Inflammatory macrophage treated with lipopolysaccharide for 1 hour (primary cell): Measurements from ENCODE around the gene TMEM175.

Experiments used
- DNase-seq, 2 donors: peaks; one replicate each; pipeline ENCODE4 v3.0.0-alpha.2; 2020 to 2022

TMEM175 gene

DNA sequence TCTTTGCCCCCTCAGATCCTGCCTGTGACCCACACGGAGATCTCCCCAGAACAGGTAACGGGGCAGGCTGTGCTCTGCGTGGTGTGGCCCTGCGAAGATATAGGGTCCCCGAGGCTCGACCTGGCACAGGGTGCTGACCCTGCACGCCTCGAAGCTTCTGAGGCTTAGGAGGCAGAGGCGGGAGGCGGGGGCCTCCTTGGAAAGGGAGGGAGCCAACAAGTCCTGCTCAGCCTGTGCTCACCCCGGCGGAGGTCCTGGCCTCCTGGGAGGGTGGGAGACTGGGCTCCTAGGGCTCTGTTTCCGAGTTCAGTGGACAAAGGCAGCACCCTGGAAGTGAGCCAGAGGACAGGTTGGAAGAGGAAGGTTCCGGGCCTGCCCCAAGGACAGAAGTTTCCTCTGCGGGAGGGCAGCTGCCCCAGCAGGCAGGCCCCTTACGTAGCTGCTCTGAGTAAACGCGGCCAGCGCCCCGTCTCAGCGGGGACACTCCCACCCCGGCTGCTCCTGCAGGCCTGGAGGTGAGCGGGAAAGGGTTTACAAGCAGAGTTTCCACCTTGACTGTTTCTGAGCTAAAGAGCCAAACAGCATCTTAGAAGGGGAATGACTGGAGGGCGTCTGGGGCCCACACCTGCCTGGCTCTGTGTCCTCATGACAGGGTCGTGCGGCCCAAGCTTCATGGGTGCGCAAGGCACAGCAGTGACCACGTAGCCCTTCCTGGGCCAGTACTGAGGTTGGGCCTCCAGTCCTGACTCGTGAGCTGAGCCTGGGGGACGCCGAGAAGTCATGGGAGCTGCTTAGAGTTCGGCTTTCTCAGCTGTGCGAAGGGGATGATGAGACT is 16.1 kb downstream of the TMEM175 start:
- no peak for DNase-seq

DNA sequence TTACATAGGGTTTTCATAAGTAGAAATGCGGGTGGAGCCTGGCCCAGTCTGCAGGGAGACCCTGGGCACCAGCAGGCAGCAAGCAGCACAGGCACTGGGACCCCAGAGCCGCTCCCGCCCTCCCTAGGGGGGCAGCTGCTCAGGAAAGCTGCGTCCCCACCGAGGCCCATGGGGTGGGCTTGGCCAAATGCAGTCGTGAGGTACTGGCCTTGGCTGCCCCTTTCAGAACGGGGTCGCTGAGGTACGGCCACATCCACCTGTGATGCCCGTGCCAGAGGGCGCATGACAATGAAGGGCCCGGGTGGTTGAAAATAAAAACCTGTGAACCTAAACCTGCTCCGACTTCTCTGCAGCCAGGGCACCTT is 16.7 kb downstream of the TMEM175 start:
- no peak for DNase-seq

- no peak for DNase-seq
These were observed 17.4 kb downstream of the TMEM175 start for GRCh38 chr4:949656-950055.

GRCh38 chr4:950136-951020 is 18.1 kb downstream of the TMEM175 start:
- no peak for DNase-seq

DNA sequence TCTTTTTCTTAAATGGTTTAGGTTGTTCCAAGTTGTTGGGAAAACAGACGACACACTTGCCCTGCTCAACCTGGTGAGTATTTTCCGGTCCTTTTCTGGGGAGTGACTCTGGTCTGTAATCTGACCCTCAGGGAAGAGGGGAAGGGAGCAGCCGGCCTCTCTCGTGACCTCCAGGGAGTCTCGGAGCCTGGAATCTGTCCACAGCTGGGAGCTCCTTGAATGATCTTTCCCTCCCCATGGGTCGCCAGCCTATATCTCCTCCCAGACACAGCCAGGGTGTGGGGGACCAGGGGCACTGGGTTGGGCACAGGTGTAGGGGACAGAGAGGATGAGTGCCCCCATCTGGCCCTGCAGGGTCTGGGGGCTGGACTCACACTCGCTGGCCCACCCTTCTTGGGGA is 18.9 kb downstream of the TMEM175 start:
- no peak for DNase-seq

GRCh38 chr4:951594-952468 is 19.6 kb downstream of the TMEM175 start:
- no peak for DNase-seq

DNA sequence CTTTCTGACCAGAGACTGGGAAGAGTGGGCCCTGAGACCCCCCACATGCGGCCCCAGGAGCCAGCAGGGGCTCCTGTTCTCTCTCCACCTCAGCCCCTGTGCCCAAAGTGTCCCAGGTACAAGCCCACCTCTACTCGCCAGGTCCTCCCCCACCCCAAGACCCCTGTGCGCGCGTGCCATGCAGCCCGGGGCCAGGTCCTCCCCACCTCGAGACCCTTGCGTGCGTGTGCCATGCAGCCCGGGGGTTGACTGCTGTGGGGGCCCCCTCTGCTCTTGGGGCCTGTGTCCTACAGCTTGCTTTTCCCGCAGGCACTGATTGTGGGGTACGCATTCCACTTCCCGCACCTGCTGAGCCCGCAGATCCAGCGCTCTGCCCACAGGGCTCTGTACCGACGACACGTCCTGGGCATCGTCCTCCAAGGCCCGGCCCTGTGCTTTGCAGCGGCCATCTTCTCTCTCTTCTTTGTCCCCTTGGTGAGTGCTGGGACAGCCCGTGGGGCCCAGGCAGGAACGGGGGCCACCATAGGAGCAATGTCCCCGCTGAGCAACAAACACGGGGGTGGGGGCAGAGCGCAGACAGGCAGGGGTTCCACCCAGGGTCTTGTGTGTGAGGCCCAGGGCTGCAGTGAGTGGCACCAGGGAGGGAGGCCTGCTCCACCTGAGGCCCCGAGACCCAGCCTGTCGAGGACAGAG is 20.8 kb downstream of the TMEM175 start:
- no peak for DNase-seq

GRCh38 chr4:953574-953915 is 21.3 kb downstream of the TMEM175 start:
- DNase-seq = no peak

- DNase-seq = no peak
These were observed 22.2 kb downstream of the TMEM175 start for GRCh38 chr4:954211-955020.

- no peak for DNase-seq
These were observed 23.1 kb downstream of the TMEM175 start for GRCh38 chr4:955161-955921.

DNA sequence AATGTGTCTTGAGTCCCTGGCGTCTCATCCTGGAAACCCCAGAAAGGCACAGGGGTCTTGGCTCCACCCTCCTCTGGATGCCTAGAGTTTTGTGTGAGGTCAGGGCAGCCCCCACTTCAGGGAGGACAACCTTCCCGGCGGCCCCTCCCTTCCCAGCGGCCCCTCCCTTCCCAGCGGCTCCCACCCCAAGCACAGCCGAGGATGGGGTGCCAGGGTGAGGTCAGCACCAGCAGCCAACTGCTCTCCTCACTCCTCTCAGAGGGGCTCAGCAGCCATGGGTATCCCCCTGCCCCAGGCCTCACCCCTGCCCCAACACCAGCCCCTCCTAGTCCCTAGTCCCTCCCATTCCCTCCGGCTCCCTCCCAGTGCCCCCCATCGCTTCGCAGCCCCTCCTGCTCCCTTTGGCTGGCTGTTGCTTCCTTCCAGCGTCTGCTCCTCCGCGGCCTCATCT is 23.7 kb downstream of the TMEM175 start:
- no peak for DNase-seq

DNA sequence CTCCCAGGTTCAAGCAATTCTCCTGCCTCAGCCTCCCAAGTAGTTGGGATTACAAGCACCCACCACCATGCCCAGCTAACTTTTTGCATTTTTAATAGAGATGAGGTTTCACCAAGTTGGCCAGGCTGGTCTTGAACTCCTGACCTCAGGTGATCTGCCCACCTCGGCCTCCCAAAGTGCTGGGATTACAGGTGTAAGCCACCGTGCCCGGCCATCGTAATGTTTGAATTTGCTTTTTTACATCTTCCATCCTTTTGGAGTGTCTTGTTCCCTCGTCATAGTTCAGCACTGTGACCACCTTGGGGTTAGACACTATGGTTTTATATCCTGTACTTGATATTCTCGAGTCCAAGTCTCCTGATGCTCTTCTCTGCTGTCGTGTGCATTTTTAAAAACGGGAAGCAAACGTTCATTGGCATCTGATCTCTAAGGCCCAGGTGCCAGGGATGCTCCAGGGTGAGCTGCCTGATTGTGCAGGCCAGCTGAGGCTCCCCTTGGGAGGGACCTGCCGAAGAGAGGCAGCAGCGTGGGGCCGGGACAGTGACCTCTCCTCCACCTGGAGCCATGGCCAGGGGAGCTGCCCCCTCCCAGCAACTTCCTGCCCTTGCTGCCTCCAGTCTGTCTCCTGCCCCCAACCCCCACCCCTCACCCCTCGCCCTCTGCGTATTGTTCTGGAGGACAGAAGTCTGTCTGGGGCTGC is 24.4 kb downstream of the TMEM175 start:
- no peak for DNase-seq

DNA sequence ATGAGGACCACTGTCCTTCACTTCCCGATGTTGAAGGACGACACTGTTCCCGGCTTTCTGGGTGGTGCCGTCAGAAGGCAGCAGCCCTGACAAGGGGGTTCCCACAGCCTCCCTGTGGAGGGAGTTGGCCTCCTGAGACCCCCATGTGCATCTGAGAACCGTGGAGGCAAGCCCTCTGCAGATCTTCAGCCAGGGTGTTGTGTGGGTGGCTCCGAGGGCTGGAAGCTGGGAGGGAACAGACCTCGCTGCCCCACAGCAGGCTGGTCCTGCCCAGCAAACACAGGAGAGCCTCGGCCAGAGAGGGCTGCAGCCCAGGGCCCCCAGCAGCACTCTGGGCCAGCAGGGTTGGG is 24.9 kb downstream of the TMEM175 start:
- no peak for DNase-seq

DNA sequence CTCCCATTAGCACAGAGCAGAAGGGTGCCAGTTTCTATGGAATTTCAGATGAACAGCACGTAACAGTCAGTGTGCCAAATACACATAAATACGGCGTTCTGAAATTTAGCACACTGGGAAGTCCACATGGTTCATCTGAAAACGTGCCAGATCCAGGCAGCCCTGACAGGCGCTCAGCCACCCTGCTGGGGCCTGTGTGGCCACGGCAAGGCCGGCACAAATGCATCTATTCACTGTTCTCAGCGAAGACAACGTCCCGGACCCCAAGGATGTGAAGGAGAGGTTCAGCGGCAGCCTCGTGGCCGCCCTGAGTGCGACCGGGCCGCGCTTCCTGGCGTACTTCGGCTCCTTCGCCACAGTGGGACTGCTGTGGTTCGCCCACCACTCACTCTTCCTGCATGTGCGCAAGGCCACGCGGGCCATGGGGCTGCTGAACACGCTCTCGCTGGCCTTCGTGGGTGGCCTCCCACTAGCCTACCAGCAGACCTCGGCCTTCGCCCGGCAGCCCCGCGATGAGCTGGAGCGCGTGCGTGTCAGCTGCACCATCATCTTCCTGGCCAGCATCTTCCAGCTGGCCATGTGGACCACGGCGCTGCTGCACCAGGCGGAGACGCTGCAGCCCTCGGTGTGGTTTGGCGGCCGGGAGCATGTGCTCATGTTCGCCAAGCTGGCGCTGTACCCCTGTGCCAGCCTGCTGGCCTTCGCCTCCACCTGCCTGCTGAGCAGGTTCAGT is 25.5 kb downstream of the TMEM175 start:
- no peak for DNase-seq

GRCh38 chr4:958314-958665 is 26.0 kb downstream of the TMEM175 start:
- no peak for DNase-seq

GRCh38 chr4:958696-959337 is 26.6 kb downstream of the TMEM175 start:
- DNase-seq = no peak

- DNase-seq = no peak
These were observed 27.3 kb downstream of the TMEM175 start for GRCh38 chr4:959338-960139.

DNA sequence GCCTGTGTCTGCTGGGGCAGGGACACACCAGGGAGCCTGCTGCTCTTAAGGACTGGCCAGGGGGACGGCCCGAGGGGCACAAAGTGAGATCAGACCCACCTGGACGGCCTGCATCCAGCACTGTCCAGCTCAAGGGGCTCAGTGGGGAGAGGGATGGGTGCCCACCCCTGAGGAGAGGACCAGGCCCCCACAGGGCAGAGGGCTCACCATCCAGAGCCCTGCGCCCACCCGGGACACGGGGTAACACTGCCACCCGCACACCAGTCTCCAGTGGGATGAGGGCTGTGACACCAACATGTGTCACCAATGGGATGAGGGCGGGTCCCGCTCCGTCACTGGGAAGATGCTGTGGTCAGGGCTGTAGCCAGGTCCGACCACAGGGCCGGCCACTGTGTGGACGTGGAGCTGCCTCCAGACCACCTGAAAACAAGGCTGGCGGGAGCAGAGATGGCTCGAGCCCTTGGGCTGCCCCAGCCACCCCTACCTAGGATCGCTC is 27.9 kb downstream of the TMEM175 start:
- DNase-seq = no peak
